ENCODE data around the gene CREB3L2. TPM values are rescaled to one million over a fixed set of nuclear protein-coding genes. Genes with fewer than 3 reads are reported as not detected.
A peak's percentile ranks its signal among the peaks of the same experiment; 100 is the strongest.

Gene CREB3L2
- total and polyA plus RNA-seq, 2 of the 4 experiments (the other 2 are of a cell fraction) = 42.3 to 57.9 TPM

GRCh38 chr7:137879357-137880158, 122.3 kb downstream of the CREB3L2 start:
- H2AFZ ChIP-seq (replicated peaks; ENCODE audit: low read length, poor library complexity) = peak overlapping the region; percentile 10
- WGBS, 2 experiments (ENCODE audit: extremely low coverage in 2 of 2, insufficient read length in 1 of 2) = 88% methylated on average over 10 of the region's 20 CpGs; no CpG with 5 or more reads in 1 of the 2 experiments
- H3K79me1 ChIP-seq (ENCODE audit: low read depth in 1 of 2, low read length in 2 of 2) = peaks cover 6 to 54% of the 10 kb centered on the region in 2 experiments
- no peak overlapping the region; the same call in 2 of the 3 replicates for H2BK15ac ChIP-seq (ENCODE audit: low read depth, low read length)
- H3K14ac ChIP-seq (replicated peaks; ENCODE audit: low read depth, low read length) = peak overlapping the region; percentile 59
- H3K36me3 ChIP-seq (ENCODE audit: control insufficient read depth, insufficient read depth, low read length) = peaks cover 53% of the 10 kb centered on the region
- H4K20me1 ChIP-seq (ENCODE audit: insufficient read depth, low read length) = peaks cover 10% of the 10 kb centered on the region
- H3K18ac ChIP-seq (ENCODE audit: low read depth, low read length) = no peak overlapping the region
- H3K9ac ChIP-seq (ENCODE audit: low read depth, low read length) = no peak overlapping the region
- peaks cover 18% of the 10 kb centered on the region for H3K4me1 ChIP-seq (ENCODE audit: control insufficient read depth, insufficient read depth, low read length)
- H2AK9ac ChIP-seq (replicated peaks; ENCODE audit: low read depth, low read length, poor library complexity) = peak overlapping the region; percentile 68
- H3K27ac ChIP-seq (ENCODE audit: insufficient read depth, low read length) = no peak overlapping the region
- H3K9me1 ChIP-seq (ENCODE audit: insufficient read depth, low read length) = peaks cover 31% of the 10 kb centered on the region
- in situ Hi-C loops (cut with MboI; ENCODE audit: low sequenced_read_pairs) = no loop called here
- peak overlapping the region; percentile 2; the same call in 1 of the 2 replicates for H2BK20ac ChIP-seq (ENCODE audit: low read depth, low read length)
- peak overlapping the region; percentile 40; the same call in 1 of the 2 replicates for H3K23ac ChIP-seq (ENCODE audit: low read depth, low read length)
- peak overlapping the region in 1 of 2 experiments; percentile 56; a peak in 2 of 4 replicates for H4K8ac ChIP-seq (ENCODE audit: low read depth in 2 of 2, low read length in 2 of 2)
- no peaks in the 10 kb centered on the region for H3K27me3 ChIP-seq (ENCODE audit: control insufficient read depth, insufficient read depth, low read length)
- peak overlapping the region; percentile 83; the same call in 1 of the 2 replicates for H3K4ac ChIP-seq (ENCODE audit: low read depth, low read length)
- H3K9me3 ChIP-seq (ENCODE audit: control insufficient read depth, insufficient read depth, low read length) = peaks cover 5% of the 10 kb centered on the region
- H4K91ac ChIP-seq (ENCODE audit: insufficient read depth, low read depth, low read length) = 0 out of 2 replicates have a peak overlapping the region, but pooled peaks have one; percentile 2
- DNase-seq = peak; percentile 61
- no peak overlapping the region for H4K5ac ChIP-seq (ENCODE audit: low read depth, low read length)
- CTCF ChIA-PET = interaction anchor here (0.7 to 0.8 kb wide), 2 partner anchors 112 to 253 kb away, joined by 3 read pairs; no protein-coding TSS in a partner anchor
- TF ChIP-seq BHLHE40 (IDR thresholded peaks at IDR 0.05; ENCODE audit: low read depth, low read length) = no peak
- peak; percentile 34; the same call in 1 of the 2 replicates for TF ChIP-seq CEBPB (IDR thresholded peaks at IDR 0.05; ENCODE audit: low read depth, low read length)
- no peak overlapping the region for H3K4me3 ChIP-seq (ENCODE audit: insufficient read depth, low read depth, low read length)
- dilution Hi-C loops (cut with HindIII; ENCODE audit: low sequenced_read_pairs, unreplicated experiment) = no loop called here
- H3K4me2 ChIP-seq (ENCODE audit: low read depth, low read length) = no peak overlapping the region
- POLR2A ChIA-PET (ENCODE audit: unreplicated experiment) = no interaction called here
- BruUV-seq (replicated peaks) = TSS peak; percentile 3
- peak overlapping the region; percentile 71; the same call in 1 of the 2 replicates for H2BK120ac ChIP-seq (ENCODE audit: low read depth, low read length)
- intact Hi-C loops (cut with micrococcal nuclease) = loop anchor here (5.0 kb wide), 2 partner anchors 32 to 272 kb away; partner anchors contain the start of gene DGKI
- H2BK5ac ChIP-seq (ENCODE audit: low read depth, low read length, poor library complexity, severe bottlenecking) = peak overlapping the region; percentile 32
- peak overlapping the region; percentile 85; the same call in 1 of the 2 replicates for H2AK5ac ChIP-seq (ENCODE audit: low read depth, low read length)
- no peak overlapping the region for H3K56ac ChIP-seq (ENCODE audit: extremely low read depth, insufficient read depth, low read length)
- no peak for ATAC-seq (ENCODE audit: low read depth)
